ENCODE data around the gene HUS1B. TPM values are rescaled to one million over a fixed set of nuclear protein-coding genes. Genes with fewer than 3 reads are reported as not detected.
A peak's percentile ranks its signal among the peaks of the same experiment; 100 is the strongest.

The HUS1B gene
- total RNA-seq, 1 experiment from 2014 or later, result 0.79 TPM

GRCh38 chr6:693723-694009 is 36.8 kb upstream of the HUS1B start:
- DNase-seq, result no peak
- H3K9me3 Mint-ChIP-seq (ENCODE audit: unreplicated experiment), result no peaks in the 10 kb centered on the region
- H3K27me3 ChIP-seq (replicated peaks; ENCODE audit: control insufficient read depth, insufficient read depth, low read length), result no peaks in the 10 kb centered on the region
- H3K4me1 Mint-ChIP-seq (ENCODE audit: low read depth, unreplicated experiment), result peaks cover 11% of the 10 kb centered on the region
- H3K27ac Mint-ChIP-seq (ENCODE audit: unreplicated experiment), result peak overlapping the region; percentile 45
- no TSS peak for BruUV-seq (replicated peaks)
- H3K4me3 Mint-ChIP-seq (ENCODE audit: unreplicated experiment), result peak overlapping the region; percentile 89
- intact Hi-C loops (cut with micrococcal nuclease; ENCODE audit: unreplicated experiment), result no loop called here
- H3K36me3 Mint-ChIP-seq (ENCODE audit: insufficient read depth, unreplicated experiment), result peaks cover 8% of the 10 kb centered on the region
- POLR2A ChIA-PET, result no interaction called here
- no peaks in the 10 kb centered on the region for H3K9me3 ChIP-seq
- no peaks in the 10 kb centered on the region for H3K27me3 Mint-ChIP-seq (ENCODE audit: insufficient read depth, unreplicated experiment)
- TF ChIP-seq CTCF (IDR thresholded peaks at IDR 0.05; ENCODE audit: insufficient read depth in 1 of 2, low read depth in 1 of 2, low read length in 1 of 2, severe bottlenecking in 1 of 2, unreplicated experiment in 1 of 2), result no peak
- peak overlapping the region; percentile 100 for H3K4me3 ChIP-seq (ENCODE audit: low read depth, low read length)
- CTCF ChIA-PET, result interaction anchor here (0.7 kb wide), 1 partner anchor 731 kb away, joined by 3 read pairs; no protein-coding TSS in a partner anchor
- 0 out of 2 replicates have a peak, but pooled peaks cover 3% of the 10 kb centered on the region for H3K4me1 ChIP-seq
- no peaks in the 10 kb centered on the region for H3K36me3 ChIP-seq (ENCODE audit: control insufficient read depth, insufficient read depth, low read length)

DNA sequence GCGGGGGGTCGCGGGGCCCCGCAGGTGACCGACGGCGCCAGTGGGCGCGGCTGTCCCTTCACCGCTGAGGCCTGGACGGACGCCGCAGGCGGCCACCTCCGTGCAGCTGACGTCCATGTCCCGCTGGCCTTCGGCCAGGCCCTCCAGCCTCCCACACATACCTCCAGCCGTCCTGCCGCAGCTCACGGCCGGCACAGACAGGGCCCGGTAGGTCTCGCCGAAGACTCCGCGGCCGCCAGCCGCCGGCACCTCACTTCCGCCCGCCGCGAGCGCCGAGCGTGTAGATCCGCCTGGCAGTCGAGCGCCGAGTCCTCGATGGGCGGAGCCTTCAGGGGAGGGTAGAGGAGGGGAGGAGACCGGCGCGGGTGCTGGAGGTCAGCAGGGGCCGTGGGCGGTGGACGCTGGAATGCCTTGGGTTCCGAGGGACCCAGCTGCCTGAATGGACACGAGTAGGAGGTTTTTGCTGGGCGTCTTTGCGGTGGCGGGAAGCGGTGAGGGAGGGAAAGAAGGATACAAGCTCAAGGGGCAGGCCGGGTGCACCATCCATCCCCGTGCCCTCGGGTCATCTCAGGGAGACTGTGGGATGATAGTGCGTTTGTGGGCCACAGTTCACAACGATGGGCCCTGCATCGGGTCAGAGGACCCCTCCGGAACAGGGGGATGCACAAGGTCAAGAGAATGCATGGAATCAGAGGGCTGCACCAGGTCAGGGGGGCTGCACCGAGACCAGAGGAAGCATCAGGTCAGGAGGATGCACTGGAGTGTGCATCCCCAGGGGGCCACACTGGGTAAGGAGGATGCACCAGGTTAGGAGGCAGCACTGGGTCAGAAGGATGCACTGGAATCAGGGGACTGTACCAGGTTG is 36.2 kb upstream of the HUS1B start, which contains the start of gene EXOC2:
EXOC2 (minus strand) TSS at position 282 of the 865 bp plus-strand sequence. CDS start 55,321 bp downstream, outside the sequence.
- POLR2A ChIA-PET, result interaction anchor here (1.0 kb wide), 1 partner anchor 29 kb away, joined by 3 read pairs; no protein-coding TSS in a partner anchor
- Mint-ChIP-seq H3K4me3 (ENCODE audit: unreplicated experiment) (peak within 1 kb of the TSS; percentile 89), H3K4me1 (ENCODE audit: low read depth, unreplicated experiment) (peaks cover 11% of the 10 kb centered on the region), H3K9me3 (ENCODE audit: unreplicated experiment) (no peaks in the 10 kb centered on the region), H3K36me3 (ENCODE audit: insufficient read depth, unreplicated experiment) (peaks cover 8% of the 10 kb centered on the region), H3K27ac (ENCODE audit: unreplicated experiment) (peak within 1 kb of the TSS; percentile 61), H3K27me3 (ENCODE audit: insufficient read depth, unreplicated experiment) (no peaks in the 10 kb centered on the region)
- DNase-seq, result peak; percentile 87
- no peaks in the 10 kb centered on the region for H3K27me3 ChIP-seq (replicated peaks; ENCODE audit: control insufficient read depth, insufficient read depth, low read length)
- H3K4me1 ChIP-seq, result 0 out of 2 replicates have a peak, but pooled peaks cover 3% of the 10 kb centered on the region
- no TSS peak for BruUV-seq (replicated peaks)
- no peaks in the 10 kb centered on the region for H3K36me3 ChIP-seq (ENCODE audit: control insufficient read depth, insufficient read depth, low read length)
- peak in 1 of 2 experiments; percentile 24 for TF ChIP-seq CTCF (IDR thresholded peaks at IDR 0.05; ENCODE audit: insufficient read depth in 1 of 2, low read depth in 1 of 2, low read length in 1 of 2, severe bottlenecking in 1 of 2, unreplicated experiment in 1 of 2)
- intact Hi-C loops (cut with micrococcal nuclease; ENCODE audit: unreplicated experiment), result no loop called here
- CTCF ChIA-PET, result interaction anchor here (0.7 to 1.0 kb wide), 2 partner anchors 108 to 731 kb away, joined by 3 read pairs; no protein-coding TSS in a partner anchor
- peak within 1 kb of the TSS; percentile 100 for H3K4me3 ChIP-seq (ENCODE audit: low read depth, low read length)
- H3K9me3 ChIP-seq, result no peaks in the 10 kb centered on the region

GRCh38 chr6:692356-692851 is 35.5 kb upstream of the HUS1B start:
- intact Hi-C loops (cut with micrococcal nuclease; ENCODE audit: unreplicated experiment), result no loop called here

More at GRCh38 chr6:692356-692851, 35.5 kb upstream of the HUS1B start:
- peaks cover 11% of the 10 kb centered on the region for H3K4me1 Mint-ChIP-seq (ENCODE audit: low read depth, unreplicated experiment)
- no peaks in the 10 kb centered on the region for H3K27me3 Mint-ChIP-seq (ENCODE audit: insufficient read depth, unreplicated experiment)
- H3K36me3 ChIP-seq (ENCODE audit: control insufficient read depth, insufficient read depth, low read length), result no peaks in the 10 kb centered on the region
- H3K27ac Mint-ChIP-seq (ENCODE audit: unreplicated experiment), result peak overlapping the region; percentile 61
- peak; percentile 52 to 64 for DNase-seq
- H3K27me3 ChIP-seq (replicated peaks; ENCODE audit: control insufficient read depth, insufficient read depth, low read length), result no peaks in the 10 kb centered on the region
- no TSS peak for BruUV-seq (replicated peaks)
- H3K36me3 Mint-ChIP-seq (ENCODE audit: insufficient read depth, unreplicated experiment), result peaks cover 8% of the 10 kb centered on the region
- H3K4me1 ChIP-seq, result 0 out of 2 replicates have a peak, but pooled peaks cover 3% of the 10 kb centered on the region
- H3K4me3 ChIP-seq (ENCODE audit: low read depth, low read length), result peak overlapping the region; percentile 100
- H3K9me3 ChIP-seq, result no peaks in the 10 kb centered on the region
- H3K4me3 Mint-ChIP-seq (ENCODE audit: unreplicated experiment), result peak overlapping the region; percentile 89
- no peaks in the 10 kb centered on the region for H3K9me3 Mint-ChIP-seq (ENCODE audit: unreplicated experiment)
- CTCF ChIA-PET, result interaction anchor here (0.6 to 1.0 kb wide), 2 partner anchors 107 to 689 kb away, joined by 3 read pairs; no protein-coding TSS in a partner anchor
- TF ChIP-seq CTCF (IDR thresholded peaks at IDR 0.05; ENCODE audit: insufficient read depth in 1 of 2, low read depth in 1 of 2, low read length in 1 of 2, severe bottlenecking in 1 of 2, unreplicated experiment in 1 of 2), result no peak
- POLR2A ChIA-PET, result interaction anchor here (0.5 to 1.0 kb wide), 3 partner anchors 30 to 420 kb away, joined by 3 to 4 read pairs (median 3); no protein-coding TSS in a partner anchor

Data from Caco-2 (cell line).